ENCODE data around the gene CXCR3. TPM values are rescaled to one million over a fixed set of nuclear protein-coding genes. Genes with fewer than 3 reads are reported as not detected.

The CXCR3 gene
- polyA plus RNA-seq, 1 donor = 1.3 TPM

DNA sequence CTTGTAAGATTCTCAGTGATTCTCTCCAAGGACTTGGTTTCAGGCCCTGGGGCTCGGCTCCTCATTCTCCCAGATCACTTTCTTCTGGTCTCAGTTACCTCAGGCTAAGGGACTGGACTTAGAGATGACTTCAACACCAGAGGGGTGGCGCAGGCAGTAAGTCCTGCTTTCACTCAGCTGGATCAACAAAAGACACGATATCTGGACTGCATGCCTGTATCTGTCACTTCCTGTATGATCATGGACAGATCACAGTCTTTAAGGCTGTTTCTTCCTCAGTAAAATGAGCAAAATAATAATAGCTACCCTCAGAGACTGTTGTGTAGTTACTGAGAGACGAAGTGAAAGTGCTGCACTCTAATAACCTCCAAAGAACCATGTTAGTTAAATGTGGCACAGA lies 19.5 kb upstream of the CXCR3 start:
- H3K27ac ChIP-seq (ENCODE audit: low read length) = no peak overlapping the region
- peaks cover 13% of the 10 kb centered on the region for H3K4me1 ChIP-seq (ENCODE audit: control insufficient read depth, insufficient read depth, low read length)
- WGBS (ENCODE audit: insufficient coverage, low lambda C conversion rate) = no CpG with 5 or more reads among the region's 4 CpGs

DNA sequence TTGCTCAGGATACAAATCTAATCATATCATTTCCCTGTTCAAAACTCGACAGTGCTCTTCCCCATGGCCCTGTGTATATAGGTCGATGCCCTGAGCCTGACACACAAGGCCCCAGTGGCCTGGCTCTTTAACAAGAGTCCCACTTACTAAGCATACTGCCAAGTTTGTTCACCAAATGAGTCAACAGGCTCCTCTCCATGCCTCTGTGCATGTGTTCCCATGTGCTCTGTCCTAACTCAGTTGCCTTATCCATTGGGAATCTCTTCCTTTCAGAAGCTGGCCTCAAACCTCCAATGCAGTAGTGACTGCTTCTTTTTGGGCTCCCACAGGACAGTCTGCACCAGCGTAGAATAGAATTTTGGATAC lies 18.9 kb upstream of the CXCR3 start:
- Histone ChIP-seq H3K27me3 (ENCODE audit: control insufficient read depth, insufficient read depth, low read length) (no peaks in the 10 kb centered on the region), H3K36me3 (ENCODE audit: control insufficient read depth, insufficient read depth, low read length) (no peaks in the 10 kb centered on the region), H3K4me1 (ENCODE audit: control insufficient read depth, insufficient read depth, low read length) (peaks cover 19% of the 10 kb centered on the region), H3K27ac (ENCODE audit: low read length) (no peak overlapping the region), H3K9me3 (ENCODE audit: control insufficient read depth, low read depth, low read length) (no peaks in the 10 kb centered on the region), H3K4me3 (ENCODE audit: low read length) (no peak overlapping the region)
- no peak for DNase-seq
- no CpG with 5 or more reads among the region's 3 CpGs for WGBS (ENCODE audit: insufficient coverage, low lambda C conversion rate)

More for the DNA sequence above, 19.5 kb upstream of the CXCR3 start:
- no peak overlapping the region for H3K4me3 ChIP-seq (ENCODE audit: low read length)
- no peak for DNase-seq
- no peaks in the 10 kb centered on the region for H3K9me3 ChIP-seq (ENCODE audit: control insufficient read depth, low read depth, low read length)
- no peaks in the 10 kb centered on the region for H3K27me3 ChIP-seq (ENCODE audit: control insufficient read depth, insufficient read depth, low read length)
- H3K36me3 ChIP-seq (ENCODE audit: control insufficient read depth, insufficient read depth, low read length) = no peaks in the 10 kb centered on the region

DNA sequence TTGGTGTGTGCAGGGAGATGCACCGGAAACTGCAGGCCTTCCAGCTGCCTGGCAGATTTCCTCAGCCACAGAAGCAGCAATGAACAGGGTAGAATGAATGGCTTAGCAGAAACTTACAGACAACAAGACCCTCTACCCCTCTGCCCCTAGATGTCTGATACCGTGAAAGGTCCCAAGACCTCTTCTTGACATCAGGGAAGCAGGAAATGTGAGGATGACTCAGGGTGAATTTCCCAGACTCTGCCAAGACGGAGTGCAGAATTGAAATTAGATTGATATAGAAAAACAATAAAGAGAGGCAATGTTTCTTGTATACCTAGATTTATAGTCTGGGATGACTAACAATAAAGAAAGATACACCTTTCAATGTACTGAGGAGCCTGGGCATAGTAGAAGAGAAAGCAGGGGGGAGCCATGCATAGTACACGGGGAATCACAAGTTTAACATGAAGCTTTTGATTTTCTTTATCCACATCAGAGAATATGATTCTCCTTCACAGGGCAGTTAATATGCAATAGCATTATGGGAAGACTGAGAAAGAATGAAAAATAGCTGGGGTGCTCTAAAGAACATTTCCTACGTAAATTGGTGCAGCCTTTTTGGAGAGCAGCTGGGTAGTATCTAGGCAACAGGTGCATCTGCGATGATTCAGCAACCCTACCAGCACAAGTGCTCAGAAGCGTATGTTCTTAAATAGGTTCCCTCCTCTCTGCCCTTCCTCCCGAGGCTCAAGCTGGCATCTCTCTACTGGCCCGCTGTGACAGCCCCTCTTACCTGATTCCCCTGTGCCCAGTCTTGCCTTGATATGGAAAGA lies 18.3 kb upstream of the CXCR3 start:
- Histone ChIP-seq H3K27ac (ENCODE audit: low read length) (no peak overlapping the region), H3K27me3 (ENCODE audit: control insufficient read depth, insufficient read depth, low read length) (no peaks in the 10 kb centered on the region), H3K36me3 (ENCODE audit: control insufficient read depth, insufficient read depth, low read length) (no peaks in the 10 kb centered on the region), H3K4me1 (ENCODE audit: control insufficient read depth, insufficient read depth, low read length) (peaks cover 19% of the 10 kb centered on the region), H3K4me3 (ENCODE audit: low read length) (no peak overlapping the region), H3K9me3 (ENCODE audit: control insufficient read depth, low read depth, low read length) (no peaks in the 10 kb centered on the region)
- no peak for DNase-seq
- WGBS (ENCODE audit: insufficient coverage, low lambda C conversion rate) = no CpG with 5 or more reads among the region's 9 CpGs

DNA sequence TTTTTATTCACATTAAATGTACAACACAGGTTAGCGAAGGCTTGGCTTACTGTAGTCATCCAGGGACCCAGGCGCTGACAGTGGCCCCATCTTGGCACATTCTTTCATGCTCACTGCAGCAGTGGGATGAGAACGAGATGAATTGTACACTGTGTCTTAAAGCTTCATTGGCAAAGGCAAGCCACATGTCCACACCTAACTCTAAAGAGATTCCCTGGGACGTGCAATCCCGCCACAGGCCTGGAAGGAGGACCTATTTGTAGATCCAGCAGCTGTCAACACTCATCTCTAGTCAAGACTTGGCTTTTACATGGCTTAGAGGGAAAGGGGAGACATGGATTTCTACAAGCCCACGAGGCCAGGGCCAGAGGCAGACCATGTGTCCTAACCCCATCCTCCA lies 16.1 kb upstream of the CXCR3 start:
- H3K9me3 ChIP-seq (ENCODE audit: control insufficient read depth, low read depth, low read length) = no peaks in the 10 kb centered on the region
- no peak for DNase-seq
- no peak overlapping the region for H3K4me3 ChIP-seq (ENCODE audit: low read length)
- WGBS (ENCODE audit: insufficient coverage, low lambda C conversion rate) = no CpG with 5 or more reads among the region's 6 CpGs
- H3K27ac ChIP-seq (ENCODE audit: low read length) = no peak overlapping the region
- H3K4me1 ChIP-seq (ENCODE audit: control insufficient read depth, insufficient read depth, low read length) = peaks cover 24% of the 10 kb centered on the region
- no peaks in the 10 kb centered on the region for H3K36me3 ChIP-seq (ENCODE audit: control insufficient read depth, insufficient read depth, low read length)
- no peaks in the 10 kb centered on the region for H3K27me3 ChIP-seq (ENCODE audit: control insufficient read depth, insufficient read depth, low read length)

DNA sequence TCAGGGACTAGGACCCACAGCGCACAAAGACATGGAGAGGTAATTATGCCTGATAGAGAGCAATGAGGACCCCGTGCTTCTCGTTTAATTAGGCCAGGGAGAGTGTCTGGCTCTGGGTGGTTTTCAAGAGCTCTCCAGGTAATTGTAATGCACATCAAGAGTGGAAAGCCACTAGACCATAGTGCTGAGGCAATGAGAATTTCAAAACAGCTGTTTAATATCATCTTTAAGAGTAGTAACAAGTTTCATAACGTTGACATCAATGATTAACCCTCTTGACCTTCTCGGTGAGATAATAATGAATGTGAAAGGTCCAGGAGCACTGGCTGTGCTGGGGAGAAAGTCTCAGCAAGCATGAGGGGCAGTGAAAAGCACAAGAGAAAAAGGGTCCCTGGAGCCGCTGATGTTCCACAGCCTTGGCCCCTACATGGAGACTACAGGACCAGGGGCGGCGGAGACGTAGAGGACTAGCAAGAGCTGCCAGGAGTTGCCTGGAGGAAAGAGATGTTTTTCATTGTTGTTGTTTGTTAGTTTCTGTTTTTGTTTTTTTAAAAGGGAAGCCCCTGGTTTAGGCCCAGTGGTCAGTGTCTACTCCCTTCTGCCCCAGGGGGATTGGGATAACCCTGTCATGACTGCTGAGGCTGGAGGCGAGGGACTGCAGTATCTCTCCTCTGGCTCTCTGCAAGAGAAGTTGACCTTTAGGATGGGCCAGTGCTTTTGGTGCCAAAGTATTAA lies 14.8 kb upstream of the CXCR3 start:
- WGBS (ENCODE audit: insufficient coverage, low lambda C conversion rate) = no CpG with 5 or more reads among the region's 10 CpGs
- H3K4me3 ChIP-seq (ENCODE audit: low read length) = no peak overlapping the region
- DNase-seq = peak in 1 of 2 donors; percentile 67
- no peaks in the 10 kb centered on the region for H3K9me3 ChIP-seq (ENCODE audit: control insufficient read depth, low read depth, low read length)
- H3K4me1 ChIP-seq (ENCODE audit: control insufficient read depth, insufficient read depth, low read length) = peaks cover 29% of the 10 kb centered on the region
- H3K27me3 ChIP-seq (ENCODE audit: control insufficient read depth, insufficient read depth, low read length) = no peaks in the 10 kb centered on the region
- peak overlapping the region; percentile 66 for H3K27ac ChIP-seq (ENCODE audit: low read length)
- H3K36me3 ChIP-seq (ENCODE audit: control insufficient read depth, insufficient read depth, low read length) = no peaks in the 10 kb centered on the region

DNA sequence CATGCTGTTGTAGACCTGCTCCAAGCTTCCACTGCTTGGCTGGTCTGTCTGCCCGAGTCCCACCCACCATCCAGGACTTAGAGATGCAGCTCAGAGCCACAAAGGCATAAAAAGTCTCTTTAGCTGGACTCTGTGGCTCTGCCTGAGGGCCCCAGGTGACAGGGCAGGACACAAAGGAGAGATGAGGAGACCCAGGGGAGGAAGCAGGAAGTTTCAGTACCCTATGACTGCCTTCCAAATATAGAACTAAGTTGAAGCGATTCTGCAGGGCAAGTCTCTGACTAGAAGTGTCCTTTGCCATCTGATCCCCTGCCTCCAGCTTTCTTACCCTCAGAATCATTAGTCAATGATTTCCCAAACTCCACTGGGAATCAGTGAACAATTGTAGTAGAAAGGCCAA lies 11.2 kb upstream of the CXCR3 start:
- Histone ChIP-seq H3K9me3 (ENCODE audit: control insufficient read depth, low read depth, low read length) (no peaks in the 10 kb centered on the region), H3K27ac (ENCODE audit: low read length) (peak overlapping the region; percentile 39), H3K27me3 (ENCODE audit: control insufficient read depth, insufficient read depth, low read length) (no peaks in the 10 kb centered on the region), H3K4me1 (ENCODE audit: control insufficient read depth, insufficient read depth, low read length) (peaks cover 52% of the 10 kb centered on the region), H3K4me3 (ENCODE audit: low read length) (no peak overlapping the region), H3K36me3 (ENCODE audit: control insufficient read depth, insufficient read depth, low read length) (no peaks in the 10 kb centered on the region)
- no CpG with 5 or more reads among the region's 2 CpGs for whole genome bisulfite sequencing (ENCODE audit: insufficient coverage, low lambda C conversion rate)
- DNase-seq = peak in 1 of 2 donors; percentile 18

DNA sequence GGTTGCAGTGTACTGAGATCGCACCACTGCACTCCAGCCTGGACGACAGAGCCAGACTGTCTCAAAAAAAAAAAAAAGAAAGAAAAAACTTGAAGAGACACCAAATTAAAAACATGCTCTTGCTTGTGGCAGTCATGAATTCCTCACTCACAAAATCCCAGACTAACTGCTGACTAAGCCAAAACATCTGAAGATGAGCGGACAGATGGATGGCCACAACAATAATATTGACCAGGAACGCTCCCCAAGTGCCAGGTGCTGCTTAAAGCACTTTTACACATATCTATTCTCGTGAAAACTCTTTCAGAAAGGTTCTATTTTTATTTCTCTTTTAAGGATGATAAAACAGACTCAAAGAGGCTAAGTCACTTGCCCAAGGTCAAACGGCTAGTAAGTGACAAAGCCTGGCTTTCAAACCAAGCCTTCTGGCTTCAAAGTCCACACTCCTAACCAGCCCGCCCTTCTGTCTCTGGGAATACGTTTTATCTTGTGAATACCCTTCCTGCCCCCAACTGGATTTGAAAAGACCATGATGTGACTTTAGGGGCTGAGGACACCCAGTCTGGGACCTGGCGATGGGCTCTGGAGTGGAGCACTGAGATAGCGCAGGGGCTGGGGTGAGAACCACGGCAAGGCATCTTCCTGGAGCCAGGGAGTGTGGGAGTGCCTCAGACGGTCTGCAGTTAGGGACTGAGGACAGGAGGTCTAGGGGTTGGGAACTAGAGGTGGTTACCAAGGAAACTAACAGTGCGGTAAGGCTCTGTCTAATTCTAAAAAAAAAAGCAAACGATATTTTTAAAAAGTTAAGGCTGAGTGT lies 9.5 kb upstream of the CXCR3 start:
- H3K9me3 ChIP-seq (ENCODE audit: control insufficient read depth, low read depth, low read length) = no peaks in the 10 kb centered on the region
- H3K36me3 ChIP-seq (ENCODE audit: control insufficient read depth, insufficient read depth, low read length) = no peaks in the 10 kb centered on the region
- no peak overlapping the region for H3K27ac ChIP-seq (ENCODE audit: low read length)
- no peak overlapping the region for H3K4me3 ChIP-seq (ENCODE audit: low read length)
- peaks cover 59% of the 10 kb centered on the region for H3K4me1 ChIP-seq (ENCODE audit: control insufficient read depth, insufficient read depth, low read length)
- no peaks in the 10 kb centered on the region for H3K27me3 ChIP-seq (ENCODE audit: control insufficient read depth, insufficient read depth, low read length)
- DNase-seq = peak in 1 of 2 donors; percentile 47
- WGBS (ENCODE audit: insufficient coverage, low lambda C conversion rate) = no CpG with 5 or more reads among the region's 14 CpGs

DNA sequence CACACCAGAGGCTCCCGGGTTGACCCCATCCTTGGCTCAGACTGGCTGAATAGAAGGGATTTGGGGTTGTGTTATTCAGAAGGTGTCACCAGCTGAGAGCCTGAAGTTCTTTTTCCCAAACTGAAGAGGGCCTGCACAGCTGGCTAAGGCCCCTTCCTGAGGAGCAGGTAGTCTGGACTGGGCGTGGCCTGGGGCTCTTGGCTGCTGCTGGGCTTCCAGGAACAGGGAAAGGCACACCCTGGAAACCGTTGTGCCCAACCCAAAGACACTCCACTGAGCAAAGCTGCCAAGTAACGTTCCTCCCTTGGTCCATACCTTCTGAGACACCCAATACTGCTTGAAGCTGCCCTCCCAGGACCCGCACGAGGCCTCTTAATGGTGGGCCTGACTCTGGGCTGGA lies 8.3 kb upstream of the CXCR3 start:
- Histone ChIP-seq H3K4me1 (ENCODE audit: control insufficient read depth, insufficient read depth, low read length) (peaks cover 64% of the 10 kb centered on the region), H3K36me3 (ENCODE audit: control insufficient read depth, insufficient read depth, low read length) (no peaks in the 10 kb centered on the region), H3K9me3 (ENCODE audit: control insufficient read depth, low read depth, low read length) (no peaks in the 10 kb centered on the region), H3K27ac (ENCODE audit: low read length) (peak overlapping the region; percentile 53), H3K27me3 (ENCODE audit: control insufficient read depth, insufficient read depth, low read length) (no peaks in the 10 kb centered on the region), H3K4me3 (ENCODE audit: low read length) (no peak overlapping the region)
- DNase-seq = peak in 1 of 2 donors; percentile 48
- WGBS (ENCODE audit: insufficient coverage, low lambda C conversion rate) = no CpG with 5 or more reads among the region's 6 CpGs

DNA sequence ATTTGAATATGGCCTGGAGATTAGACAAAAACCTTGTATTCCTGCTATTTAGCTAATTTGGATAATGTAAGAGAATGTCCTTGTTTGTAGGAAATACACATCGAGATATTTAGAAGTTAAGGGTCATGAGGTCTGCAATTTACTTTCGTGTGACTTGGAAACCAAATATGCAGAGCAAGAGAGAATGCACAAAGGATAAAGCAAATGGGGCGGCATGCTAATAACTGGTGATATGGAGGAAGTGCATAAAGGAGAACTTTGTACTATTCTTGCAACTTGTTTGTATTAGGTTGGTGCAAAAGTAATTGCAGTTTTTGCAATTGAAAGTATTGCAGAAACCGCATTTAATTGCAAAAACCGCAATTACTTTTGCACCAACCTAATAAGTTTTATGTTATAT lies 7.2 kb upstream of the CXCR3 start:
- peak in 1 of 2 donors; percentile 62 for DNase-seq
- peak overlapping the region; percentile 61 for H3K27ac ChIP-seq (ENCODE audit: low read length)
- H3K36me3 ChIP-seq (ENCODE audit: control insufficient read depth, insufficient read depth, low read length) = no peaks in the 10 kb centered on the region
- no peaks in the 10 kb centered on the region for H3K27me3 ChIP-seq (ENCODE audit: control insufficient read depth, insufficient read depth, low read length)
- WGBS (ENCODE audit: insufficient coverage, low lambda C conversion rate) = 6% methylated on average over 2 of the region's 5 CpGs
- H3K4me1 ChIP-seq (ENCODE audit: control insufficient read depth, insufficient read depth, low read length) = peaks cover 65% of the 10 kb centered on the region
- H3K4me3 ChIP-seq (ENCODE audit: low read length) = no peak overlapping the region
- no peaks in the 10 kb centered on the region for H3K9me3 ChIP-seq (ENCODE audit: control insufficient read depth, low read depth, low read length)

DNA sequence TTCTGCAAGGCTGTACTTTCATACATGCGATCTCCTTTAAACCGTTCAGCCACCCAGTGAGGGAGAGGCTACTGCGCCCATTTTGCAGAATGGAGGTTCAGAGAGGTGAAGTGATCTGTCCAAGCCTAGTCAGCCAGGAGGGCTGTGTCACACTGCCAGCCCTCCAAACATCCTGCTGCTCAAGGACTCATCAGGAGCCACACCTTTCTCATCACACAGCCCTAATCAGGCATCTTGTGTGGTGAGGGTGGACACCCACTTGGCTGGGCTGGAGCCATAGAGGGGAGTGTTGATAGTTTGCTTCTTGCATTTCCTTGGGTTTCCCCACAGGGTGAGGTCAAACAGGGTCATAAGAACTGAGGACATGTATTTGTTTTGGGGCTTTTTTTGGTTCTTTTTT lies 5.4 kb upstream of the CXCR3 start:
- H3K4me3 ChIP-seq (ENCODE audit: low read length) = no peak overlapping the region
- no peaks in the 10 kb centered on the region for H3K9me3 ChIP-seq (ENCODE audit: control insufficient read depth, low read depth, low read length)
- H3K27ac ChIP-seq (ENCODE audit: low read length) = peak overlapping the region; percentile 95
- H3K36me3 ChIP-seq (ENCODE audit: control insufficient read depth, insufficient read depth, low read length) = no peaks in the 10 kb centered on the region
- peak in 1 of 2 donors; percentile 30 for DNase-seq
- no peaks in the 10 kb centered on the region for H3K27me3 ChIP-seq (ENCODE audit: control insufficient read depth, insufficient read depth, low read length)
- no CpG with 5 or more reads among the region's 3 CpGs for WGBS (ENCODE audit: insufficient coverage, low lambda C conversion rate)
- H3K4me1 ChIP-seq (ENCODE audit: control insufficient read depth, insufficient read depth, low read length) = peaks cover 63% of the 10 kb centered on the region

All from large intestine (tissue), 3 donors.